ENCODE measurements around the gene UGT1A9.
"Not testable (repeated sequence)": the region's sequence is repeated elsewhere in the genome, so short reads cannot be mapped to it uniquely, and the experiment has no call there.

DNA sequence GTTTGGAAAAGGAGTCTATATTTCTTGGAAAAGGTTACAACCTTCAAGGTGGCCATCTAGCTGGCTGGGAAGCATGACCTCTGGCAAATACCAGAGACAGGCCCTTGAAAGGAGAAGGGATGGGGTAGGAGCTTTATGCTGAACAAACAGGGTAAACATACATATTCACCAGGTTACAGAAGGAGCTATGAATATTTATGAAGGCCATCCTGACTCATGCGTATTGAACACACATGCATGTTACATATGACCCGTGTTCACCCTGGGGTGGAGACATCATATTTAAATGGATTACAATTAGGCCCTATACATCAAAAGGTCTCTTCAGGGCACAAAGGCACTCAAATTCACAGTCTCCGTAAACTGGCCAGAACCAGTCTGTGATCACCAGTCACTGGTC lies 15.8 kb upstream of the UGT1A9 start:
- TF ChIP-seq, protein P1, sequence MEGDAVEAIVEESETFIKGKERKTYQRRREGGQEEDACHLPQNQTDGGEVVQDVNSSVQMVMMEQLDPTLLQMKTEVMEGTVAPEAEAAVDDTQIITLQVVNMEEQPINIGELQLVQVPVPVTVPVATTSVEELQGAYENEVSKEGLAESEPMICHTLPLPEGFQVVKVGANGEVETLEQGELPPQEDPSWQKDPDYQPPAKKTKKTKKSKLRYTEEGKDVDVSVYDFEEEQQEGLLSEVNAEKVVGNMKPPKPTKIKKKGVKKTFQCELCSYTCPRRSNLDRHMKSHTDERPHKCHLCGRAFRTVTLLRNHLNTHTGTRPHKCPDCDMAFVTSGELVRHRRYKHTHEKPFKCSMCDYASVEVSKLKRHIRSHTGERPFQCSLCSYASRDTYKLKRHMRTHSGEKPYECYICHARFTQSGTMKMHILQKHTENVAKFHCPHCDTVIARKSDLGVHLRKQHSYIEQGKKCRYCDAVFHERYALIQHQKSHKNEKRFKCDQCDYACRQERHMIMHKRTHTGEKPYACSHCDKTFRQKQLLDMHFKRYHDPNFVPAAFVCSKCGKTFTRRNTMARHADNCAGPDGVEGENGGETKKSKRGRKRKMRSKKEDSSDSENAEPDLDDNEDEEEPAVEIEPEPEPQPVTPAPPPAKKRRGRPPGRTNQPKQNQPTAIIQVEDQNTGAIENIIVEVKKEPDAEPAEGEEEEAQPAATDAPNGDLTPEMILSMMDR (IDR thresholded peaks at IDR 0.05) = not testable (repeated sequence)
- not testable (repeated sequence) for TF ChIP-seq POLR2A, POLR2AphosphoS5 (IDR thresholded peaks at IDR 0.05)
